T-helper 2 cell treated with Interferon-gamma antibody and Interleukin-4, amounts not matched to agents 100 ng/mL and 5 ng/mL, for 36 hours (primary cell): ENCODE results near the gene IFI35. TPM values are rescaled to one million over a fixed set of nuclear protein-coding genes. Genes with fewer than 3 reads are reported as not detected.

ENCODE experiments used
- intact Hi-C: fragments of 100-400 bp; cut with micrococcal nuclease; formaldehyde crosslinking; loops from one replicate; pipeline ENCODE4 v1.15.1; 2023
- total RNA-seq: library from RNA; stranded (reverse); gene quantifications from 2 replicates; pipeline ENCODE4 v1.2.3, GENCODE V29; 2022

IFI35 gene
- total RNA-seq, 1 donor from 2014 or later: 101 TPM

DNA sequence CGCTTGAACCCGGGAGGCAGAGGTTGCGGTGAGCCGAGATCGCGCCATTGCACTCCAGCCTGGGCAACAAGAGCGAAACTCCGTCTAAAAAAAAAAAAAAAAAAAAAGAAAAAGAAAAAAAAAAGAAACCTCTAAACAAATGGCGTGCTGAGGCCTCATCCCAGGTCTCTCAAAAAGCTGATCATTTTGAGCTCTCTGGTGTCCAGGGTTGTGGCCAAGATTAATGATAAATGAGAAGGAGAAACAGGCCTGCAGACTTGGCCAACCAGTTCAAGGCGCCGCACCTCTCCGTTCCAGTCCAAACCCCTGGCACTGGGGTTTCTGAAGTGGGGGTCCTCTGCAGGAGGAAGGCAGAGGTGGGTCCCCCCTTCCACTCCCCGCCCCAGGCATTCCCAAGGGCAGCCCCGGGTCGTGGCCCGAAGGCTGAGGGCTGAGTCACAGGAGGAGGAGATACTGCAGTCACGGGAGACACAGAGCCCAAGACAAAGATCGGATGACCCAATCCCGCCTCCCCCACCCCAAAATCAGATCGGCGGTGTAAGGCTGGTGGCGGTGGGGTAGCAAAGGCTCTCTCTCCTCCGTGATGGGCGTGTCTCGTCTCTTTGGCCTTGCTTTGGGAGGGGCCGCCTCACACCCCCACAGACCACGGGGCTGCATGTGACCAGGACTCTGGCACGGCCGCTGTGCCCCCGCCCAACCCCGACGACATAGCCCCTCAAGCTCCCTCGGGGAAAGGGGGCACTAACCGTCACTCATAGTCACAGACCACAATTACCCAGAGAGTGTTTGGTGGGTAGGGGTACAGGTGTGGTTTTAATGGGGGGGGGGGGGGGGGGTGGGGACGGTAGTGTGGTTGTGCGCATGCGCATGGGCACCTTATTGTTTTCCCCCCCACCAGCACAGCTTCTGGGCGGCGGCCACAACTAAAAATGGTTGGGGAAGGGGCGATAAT is 14.5 kb downstream of the IFI35 start:
- intact Hi-C loops: loop anchor here (2.0 to 5.0 kb wide), 2 partner anchors 40 to 344 kb away; partner anchors contain the start of genes PLEKHH3, PTGES3L and RUNDC1

- intact Hi-C loops: loop anchor here (2.0 to 5.0 kb wide), 2 partner anchors 41 to 345 kb away; partner anchors contain the start of genes PLEKHH3, PTGES3L and RUNDC1
Measured at GRCh38 chr17:43021741-43022512, 15.3 kb downstream of the IFI35 start, which contains the start of gene VAT1. Gene VAT1 (minus strand): TSS chr17:43022385. CDS start chr17:43022322, 63 bp downstream.

GRCh38 chr17:43024407-43025289 is 18.1 kb downstream of the IFI35 start, which contains the start of gene RND2:
Gene RND2 (plus strand): TSS chr17:43025231. CDS start chr17:43025348, 117 bp downstream.
- intact Hi-C loops: loop anchor here (1.0 to 5.0 kb wide), 3 partner anchors 101 to 347 kb away; partner anchors contain the start of genes BRCA1 and PLEKHH3

GRCh38 chr17:43025290-43025657 is 18.7 kb downstream of the IFI35 start:
- intact Hi-C loops: loop anchor here (1.0 to 5.0 kb wide), 2 partner anchors 100 to 312 kb away; partner anchors contain the start of gene BRCA1

- intact Hi-C loops: loop anchor here (1.0 to 5.0 kb wide), 2 partner anchors 99 to 311 kb away; partner anchors contain the start of gene BRCA1
Measured at GRCh38 chr17:43025766-43026537, 19.4 kb downstream of the IFI35 start.

DNA sequence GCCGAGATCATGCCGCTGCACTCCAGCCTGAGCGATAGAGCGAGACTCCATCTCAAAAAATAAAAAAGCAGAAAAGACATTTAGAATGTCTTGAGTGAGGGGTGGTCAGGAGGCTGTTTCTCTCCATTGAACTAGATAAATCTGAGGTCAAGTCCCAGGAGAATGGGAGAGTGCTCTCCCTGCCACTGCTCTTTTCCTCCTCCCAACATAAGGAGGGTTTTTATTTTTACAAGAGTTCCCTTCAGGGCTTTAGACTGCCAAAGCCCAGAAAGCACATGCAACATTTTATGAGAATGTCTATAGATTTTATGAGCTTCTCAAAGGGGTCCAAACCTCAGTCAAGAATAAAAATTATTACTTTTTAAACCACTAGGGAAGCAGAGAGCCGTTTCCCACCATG is 20.0 kb downstream of the IFI35 start:
- intact Hi-C loops: loop anchor here (5.0 kb wide), 1 partner anchor 311 kb away; no protein-coding TSS in a partner anchor

- intact Hi-C loops: loop anchor here (5.0 kb wide), 1 partner anchor 310 kb away; no protein-coding TSS in a partner anchor
Measured at GRCh38 chr17:43027091-43028032, 20.8 kb downstream of the IFI35 start.

- intact Hi-C loops: loop anchor here (5.0 kb wide), 1 partner anchor 309 kb away; no protein-coding TSS in a partner anchor
Measured at GRCh38 chr17:43028221-43028861, 21.8 kb downstream of the IFI35 start.

- intact Hi-C loops: no loop called here
Measured at GRCh38 chr17:43030137-43030767, 23.7 kb downstream of the IFI35 start.

DNA sequence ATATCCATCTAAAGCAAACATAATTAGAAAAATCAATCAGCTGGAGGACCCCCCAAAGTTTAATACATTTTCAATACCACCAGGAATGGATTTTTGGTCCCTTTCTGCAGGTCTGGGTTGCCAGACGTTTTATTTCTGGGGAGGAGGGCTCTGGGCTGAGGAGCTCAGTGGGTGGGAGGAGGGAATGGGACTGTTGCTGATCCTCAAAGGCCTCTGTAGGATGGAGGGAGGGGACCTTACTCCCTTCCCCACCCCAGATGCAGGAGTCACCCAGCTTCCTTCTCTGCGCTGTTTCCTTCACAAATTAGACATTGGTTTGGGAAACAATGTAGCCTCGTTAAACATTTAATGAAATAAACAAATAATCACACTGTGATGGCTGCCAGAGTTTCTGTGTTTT is 25.1 kb downstream of the IFI35 start:
- intact Hi-C loops: no loop called here

DNA sequence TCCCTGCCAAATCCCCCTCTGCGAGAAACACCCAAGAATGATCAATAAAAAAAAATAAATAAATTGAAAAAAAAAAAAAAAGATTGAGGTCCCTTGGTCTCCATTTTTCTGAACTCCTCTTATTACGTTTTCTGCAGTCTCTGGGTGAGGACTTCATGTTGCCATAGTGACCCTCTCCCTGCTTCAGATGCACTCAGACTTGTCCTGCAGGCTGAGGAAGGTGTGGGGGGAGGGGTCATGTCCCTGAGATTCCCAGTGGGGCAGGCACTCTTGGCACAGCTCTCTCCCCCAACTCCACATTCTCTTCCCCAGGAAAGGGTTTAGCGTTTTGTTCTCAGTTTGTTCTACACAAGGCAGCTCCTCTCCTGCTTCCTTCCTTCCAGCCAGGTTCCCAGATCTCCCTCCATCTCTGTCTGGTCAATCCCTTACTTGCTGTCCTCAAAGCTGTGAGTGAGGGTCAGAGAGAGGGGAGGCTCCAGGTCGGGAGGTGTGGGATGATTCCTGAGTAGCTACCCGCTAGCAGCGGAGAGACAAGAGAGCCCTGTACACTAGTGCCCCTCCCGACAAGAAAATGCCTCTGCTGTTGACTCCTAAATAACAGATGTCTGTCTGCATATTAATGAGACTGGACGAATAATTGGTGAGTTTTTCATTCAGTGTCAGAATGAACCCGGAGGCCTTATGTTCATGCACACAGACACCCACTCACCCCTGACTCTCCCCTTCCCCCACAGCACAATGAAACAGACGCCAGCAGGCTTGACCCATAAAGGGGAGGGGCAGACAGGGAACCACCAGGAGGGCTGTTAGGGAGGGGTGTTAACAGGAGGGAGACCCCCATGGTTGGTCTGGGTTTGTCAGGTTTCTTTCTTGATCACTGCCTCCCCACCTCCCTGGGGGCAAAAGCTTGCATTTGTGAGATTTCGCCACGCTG is 27.6 kb downstream of the IFI35 start:
- intact Hi-C loops: no loop called here

GRCh38 chr17:43034894-43035293 is 28.3 kb downstream of the IFI35 start:
- intact Hi-C loops: no loop called here

GRCh38 chr17:43039646-43040045 is 33.1 kb downstream of the IFI35 start:
- intact Hi-C loops: no loop called here

DNA sequence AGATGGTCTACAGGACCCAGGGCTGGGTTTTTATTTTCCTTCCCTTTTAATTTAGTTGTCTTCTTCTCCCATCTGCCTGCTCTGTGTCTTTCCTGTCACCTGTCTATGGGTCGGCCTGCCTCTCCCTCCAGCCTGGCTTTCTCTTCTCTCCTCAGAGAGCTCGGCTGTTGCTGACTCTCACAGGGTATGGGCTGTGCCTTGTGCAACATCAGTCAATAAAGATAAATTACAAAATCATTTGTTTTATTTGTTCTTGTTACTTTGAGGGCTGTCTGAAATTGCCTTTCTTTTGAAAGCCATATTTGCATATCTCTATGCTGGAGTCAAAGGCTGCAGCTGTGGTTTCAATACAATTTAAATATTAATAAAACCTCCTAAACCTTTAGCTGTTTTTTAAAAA is 34.1 kb downstream of the IFI35 start:
- intact Hi-C loops: no loop called here

DNA sequence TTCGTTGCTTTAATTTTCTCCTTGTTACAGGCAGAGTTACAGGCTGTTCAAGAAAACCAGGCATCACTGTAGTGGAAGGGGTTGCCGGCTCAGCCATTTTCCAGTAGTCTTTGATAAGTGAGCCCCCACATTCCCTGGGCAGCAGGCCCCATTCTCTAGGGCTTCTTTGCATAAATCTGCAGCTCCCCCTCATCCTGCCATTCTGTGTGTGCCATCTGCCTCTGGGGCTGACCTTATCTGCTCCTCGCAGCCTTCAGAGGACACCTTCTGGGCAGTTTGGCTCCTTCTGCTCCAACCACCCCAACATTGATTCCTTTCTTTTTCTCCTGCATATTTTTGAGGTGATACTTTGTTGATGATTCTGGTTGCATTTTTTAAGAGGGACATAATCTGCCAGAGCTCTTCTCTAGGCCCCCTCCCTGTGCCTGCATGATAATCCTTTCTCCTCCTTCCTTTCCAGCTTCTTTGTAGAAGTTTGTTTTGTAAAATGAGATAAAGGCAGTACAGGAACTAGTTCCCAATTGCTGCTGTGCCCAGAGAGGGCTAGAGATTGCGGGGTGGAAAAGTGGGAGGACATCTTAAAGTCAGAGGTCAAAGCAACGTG is 35.5 kb downstream of the IFI35 start:
- intact Hi-C loops: no loop called here

DNA sequence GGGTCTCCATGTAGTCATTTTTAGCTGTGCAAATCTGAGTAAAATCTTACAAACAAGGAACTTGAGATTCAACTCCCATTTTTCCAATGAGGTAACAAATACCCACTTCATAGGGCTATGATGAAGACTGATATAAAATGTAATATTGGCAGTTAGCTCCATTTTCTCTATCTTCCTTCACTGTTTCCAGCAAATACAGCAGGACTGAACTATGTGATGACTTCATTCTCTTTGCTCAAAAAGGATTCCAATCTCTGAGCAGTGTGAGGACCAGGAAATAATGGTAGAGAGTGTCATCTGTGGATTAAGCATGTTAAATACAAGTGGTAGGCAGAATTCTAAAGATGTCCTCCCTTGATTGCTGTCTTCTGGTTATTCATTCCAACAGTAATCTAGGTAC is 36.7 kb downstream of the IFI35 start:
- intact Hi-C loops: no loop called here
